ENCODE data around the gene DET1.

- TF ChIP-seq REST (tag by site-specific recombination; IDR thresholded peaks at IDR 0.05) (no peak), KLF8 (tag by site-specific recombination; IDR thresholded peaks at IDR 0.05) (no peak), ZBTB21 (tag by site-specific recombination; IDR thresholded peaks at IDR 0.05) (no peak), ZNF544 (tag by site-specific recombination; IDR thresholded peaks at IDR 0.05) (no peak), CTCF (tag by site-specific recombination; IDR thresholded peaks at IDR 0.05) (no peak), ZNF274 (IDR thresholded peaks at IDR 0.05; ENCODE audit: low read length) (no peak), ZNF274 (tag by site-specific recombination; IDR thresholded peaks at IDR 0.05; ENCODE audit: borderline replicate concordance) (no peak), REPIN1 (tag by site-specific recombination; IDR thresholded peaks at IDR 0.05; ENCODE audit: low read depth) (no peak), YY1 (tag by site-specific recombination; IDR thresholded peaks at IDR 0.05) (no peak), ZNF777 (tag by site-specific recombination; IDR thresholded peaks at IDR 0.05; ENCODE audit: borderline replicate concordance) (no peak), ZBTB20 (tag by site-specific recombination; IDR thresholded peaks at IDR 0.05) (no peak), ZNF629 (tag by site-specific recombination; IDR thresholded peaks at IDR 0.05) (no peak), HOXA7 (CRISPR knock-in tag; IDR thresholded peaks at IDR 0.05; ENCODE audit: borderline replicate concordance) (no peak), ZNF394 (tag by site-specific recombination; IDR thresholded peaks at IDR 0.05; ENCODE audit: borderline replicate concordance) (no peak)
These were observed 61.7 kb downstream of the DET1 start for GRCh38 chr15:88484682-88485331.

Data from HEK293 (cell line).